Neural cell (in vitro differentiated cells): ENCODE measurements around the gene LRWD1. TPM values are rescaled to one million over a fixed set of nuclear protein-coding genes. Genes with fewer than 3 reads are reported as not detected.

Source experiments
- H2AFZ ChIP-seq: fragments of 200-600, 300-800 bp; sonication (generic), shearing (Covaris generic); 2 replicates; pipeline ENCODE4 v1.6.0; 2014; ENCODE audit warnings: low read depth, mild to moderate bottlenecking, antibody characterized with exemption, low read length, moderate library complexity
- H3F3A ChIP-seq: fragments of 200-600 bp; shearing (Covaris generic); 2 replicates; pipeline ENCODE4 v1.6.1; 2016; ENCODE audit warnings: mild to moderate bottlenecking, moderate library complexity, mixed read lengths, antibody characterized with exemption, low read length; ENCODE audit not compliant: insufficient read depth, poor library complexity, severe bottlenecking
- H3K27ac ChIP-seq: fragments of 200-600, 300-800 bp; sonication (generic), shearing (Covaris generic); 2 replicates; pipeline ENCODE4 v1.5.1; 2014; ENCODE audit warnings: mild to moderate bottlenecking, low read length, moderate library complexity
- H3K27me3 ChIP-seq: fragments of 300-800, 200-600 bp; sonication (generic), shearing (Covaris generic); 2 replicates; pipeline ENCODE4 v1.6.0; 2014; ENCODE audit warnings: mild to moderate bottlenecking, low read depth, low read length, moderate library complexity; ENCODE audit not compliant: insufficient read depth
- H3K36me3 ChIP-seq: fragments of 300-800, 200-600 bp; sonication (generic), shearing (Covaris generic); 2 replicates; pipeline ENCODE4 v1.5.1; 2014; ENCODE audit warnings: mild to moderate bottlenecking, antibody characterized with exemption, low read length, moderate library complexity; ENCODE audit not compliant: insufficient read depth
- H3K4me2 ChIP-seq: fragments of 300-800, 200-600 bp; sonication (generic), shearing (Covaris generic); 2 replicates; pipeline ENCODE4 v1.6.0; 2014; ENCODE audit warnings: mild to moderate bottlenecking, low read length
- H3K4me3 ChIP-seq: fragments of 300-800, 200-600 bp; sonication (generic), shearing (Covaris generic); 2 replicates; pipeline ENCODE4 v1.5.1; 2014; ENCODE audit warnings: mild to moderate bottlenecking, low read length, moderate library complexity
- H3K79me2 ChIP-seq: fragments of 200-600 bp; shearing (Covaris generic); replicated peaks from 2 replicates; pipeline ENCODE4 v1.6.0; 2014; ENCODE audit warnings: mild to moderate bottlenecking, low read length, moderate library complexity; ENCODE audit not compliant: insufficient read depth
- H3K9ac ChIP-seq: fragments of 300-800, 200-600 bp; sonication (generic), shearing (Covaris generic); 2 replicates; pipeline ENCODE4 v1.6.1; 2016; ENCODE audit warnings: mild to moderate bottlenecking, low read length, mixed read lengths
- H3K9me2 ChIP-seq: fragments of 200-600 bp; shearing (Covaris generic); 2 replicates; pipeline ENCODE4 v1.6.1; 2016; ENCODE audit warnings: mild to moderate bottlenecking, low read length, mixed read lengths; ENCODE audit not compliant: insufficient read depth
- H3K9me3 ChIP-seq: fragments of 200-600, 300-800 bp; sonication (generic), shearing (Covaris generic); 2 replicates; pipeline ENCODE4 v1.6.1; 2016; ENCODE audit warnings: mild to moderate bottlenecking, mixed run types, low read length, moderate library complexity, mixed read lengths
- H4K20me1 ChIP-seq: fragments of 200-600 bp; shearing (Covaris generic); 2 replicates; pipeline ENCODE4 v1.6.1; 2016; ENCODE audit warnings: mild to moderate bottlenecking, mixed run types; ENCODE audit not compliant: insufficient read depth
- EP300 ChIP-seq: fragments of 450-650 bp; conservative IDR thresholded peaks from 2 replicates; pipeline ENCODE4 v1.6.1; 2014; ENCODE audit warnings: antibody characterized with exemption, mild to moderate bottlenecking, moderate library complexity; ENCODE audit not compliant: poor library complexity, severe bottlenecking
- EZH2 ChIP-seq: fragments of 200-600, 300-800 bp; shearing (Covaris generic), sonication (generic); IDR thresholded peaks from 2 replicates; pipeline ENCODE4 v1.6.1; 2014; ENCODE audit warnings: antibody characterized with exemption, low read length, borderline replicate concordance, mild to moderate bottlenecking; ENCODE audit not compliant: insufficient read depth, poor library complexity, severe bottlenecking
- MXI1 ChIP-seq: fragments of 450-650 bp; conservative IDR thresholded peaks from 2 replicates; pipeline ENCODE4 v1.6.1; 2014; ENCODE audit warnings: antibody characterized with exemption, mild to moderate bottlenecking; ENCODE audit not compliant: poor library complexity, severe bottlenecking
- POLR2AphosphoS5 ChIP-seq: IDR thresholded peaks from 2 replicates; pipeline ENCODE4 v1.6.1; 2012
- RAD21 ChIP-seq: fragments of 450-650 bp; conservative IDR thresholded peaks from 2 replicates; pipeline ENCODE4 v1.6.1; 2014; ENCODE audit warnings: antibody characterized with exemption, mild to moderate bottlenecking, moderate library complexity
- SMC3 ChIP-seq: fragments of 450-650 bp; conservative IDR thresholded peaks from 2 replicates; pipeline ENCODE4 v1.6.1; 2014; ENCODE audit warnings: antibody characterized with exemption, mild to moderate bottlenecking, moderate library complexity; ENCODE audit not compliant: poor library complexity
- TAF1 ChIP-seq: IDR thresholded peaks from 2 replicates; pipeline ENCODE4 v1.6.1; 2012; ENCODE audit warnings: low read depth
- polyA plus RNA-seq: library from polyadenylated mRNA; depleted of rRNA; stranded (reverse); fragments of >200 nt; gene quantifications from 2 replicates; pipeline ENCODE4 v1.2.3, GENCODE V29; 2014
- TF ChIP-seq, protein P1 (sequence below): IDR thresholded peaks from 2 replicates; pipeline ENCODE4 v1.6.1; 2012; ENCODE audit warnings: borderline replicate concordance
- TF ChIP-seq, protein P2 (sequence below): fragments of 450-650 bp; IDR thresholded peaks from 2 replicates; pipeline ENCODE4 v1.5.1; 2014; ENCODE audit warnings: antibody characterized with exemption, mild to moderate bottlenecking, moderate library complexity; ENCODE audit not compliant: poor library complexity, severe bottlenecking

LRWD1 gene
- polyA plus RNA-seq, 1 donor from 2014 or later = 85.5 TPM

DNA sequence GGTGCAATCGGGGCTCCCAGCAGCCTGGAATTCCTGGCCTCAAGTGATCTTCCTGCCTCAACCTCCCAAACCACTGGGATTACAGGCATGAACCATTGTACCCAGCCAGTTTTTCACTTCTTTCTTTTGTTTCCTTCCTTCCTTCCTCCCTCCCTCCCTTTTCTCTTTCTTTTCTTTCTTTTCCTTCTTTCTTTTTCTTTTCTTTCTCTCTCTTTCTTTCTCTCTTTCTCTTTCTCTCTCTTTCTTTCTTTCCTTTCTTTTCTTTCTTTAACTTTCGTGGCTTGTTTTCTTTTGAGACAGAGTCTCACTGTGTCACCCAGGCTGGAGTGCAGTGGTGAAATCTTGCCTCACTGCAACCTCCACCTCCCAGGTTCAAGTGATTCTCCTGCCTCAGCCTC, 19.1 kb upstream of the LRWD1 start:
- Histone ChIP-seq H3F3A (no peaks in the 10 kb centered on the region), H3K9me2 (no peaks in the 10 kb centered on the region), H3K4me2 (no peak overlapping the region), H3K27me3 (no peaks in the 10 kb centered on the region), H3K79me2 (no peaks in the 10 kb centered on the region), H4K20me1 (no peaks in the 10 kb centered on the region), H3K27ac (no peak overlapping the region), H3K9me3 (no peaks in the 10 kb centered on the region), H3K4me3 (no peak overlapping the region), H3K36me3 (no peaks in the 10 kb centered on the region), H2AFZ (no peak overlapping the region), H3K9ac (no peak overlapping the region)
- TF ChIP-seq TAF1 (no peak), POLR2AphosphoS5 (no peak), EP300 (no peak), EZH2 (no peak)
- TF ChIP-seq, protein P1, sequence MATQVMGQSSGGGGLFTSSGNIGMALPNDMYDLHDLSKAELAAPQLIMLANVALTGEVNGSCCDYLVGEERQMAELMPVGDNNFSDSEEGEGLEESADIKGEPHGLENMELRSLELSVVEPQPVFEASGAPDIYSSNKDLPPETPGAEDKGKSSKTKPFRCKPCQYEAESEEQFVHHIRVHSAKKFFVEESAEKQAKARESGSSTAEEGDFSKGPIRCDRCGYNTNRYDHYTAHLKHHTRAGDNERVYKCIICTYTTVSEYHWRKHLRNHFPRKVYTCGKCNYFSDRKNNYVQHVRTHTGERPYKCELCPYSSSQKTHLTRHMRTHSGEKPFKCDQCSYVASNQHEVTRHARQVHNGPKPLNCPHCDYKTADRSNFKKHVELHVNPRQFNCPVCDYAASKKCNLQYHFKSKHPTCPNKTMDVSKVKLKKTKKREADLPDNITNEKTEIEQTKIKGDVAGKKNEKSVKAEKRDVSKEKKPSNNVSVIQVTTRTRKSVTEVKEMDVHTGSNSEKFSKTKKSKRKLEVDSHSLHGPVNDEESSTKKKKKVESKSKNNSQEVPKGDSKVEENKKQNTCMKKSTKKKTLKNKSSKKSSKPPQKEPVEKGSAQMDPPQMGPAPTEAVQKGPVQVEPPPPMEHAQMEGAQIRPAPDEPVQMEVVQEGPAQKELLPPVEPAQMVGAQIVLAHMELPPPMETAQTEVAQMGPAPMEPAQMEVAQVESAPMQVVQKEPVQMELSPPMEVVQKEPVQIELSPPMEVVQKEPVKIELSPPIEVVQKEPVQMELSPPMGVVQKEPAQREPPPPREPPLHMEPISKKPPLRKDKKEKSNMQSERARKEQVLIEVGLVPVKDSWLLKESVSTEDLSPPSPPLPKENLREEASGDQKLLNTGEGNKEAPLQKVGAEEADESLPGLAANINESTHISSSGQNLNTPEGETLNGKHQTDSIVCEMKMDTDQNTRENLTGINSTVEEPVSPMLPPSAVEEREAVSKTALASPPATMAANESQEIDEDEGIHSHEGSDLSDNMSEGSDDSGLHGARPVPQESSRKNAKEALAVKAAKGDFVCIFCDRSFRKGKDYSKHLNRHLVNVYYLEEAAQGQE = no peak
- TF ChIP-seq, protein P2, sequence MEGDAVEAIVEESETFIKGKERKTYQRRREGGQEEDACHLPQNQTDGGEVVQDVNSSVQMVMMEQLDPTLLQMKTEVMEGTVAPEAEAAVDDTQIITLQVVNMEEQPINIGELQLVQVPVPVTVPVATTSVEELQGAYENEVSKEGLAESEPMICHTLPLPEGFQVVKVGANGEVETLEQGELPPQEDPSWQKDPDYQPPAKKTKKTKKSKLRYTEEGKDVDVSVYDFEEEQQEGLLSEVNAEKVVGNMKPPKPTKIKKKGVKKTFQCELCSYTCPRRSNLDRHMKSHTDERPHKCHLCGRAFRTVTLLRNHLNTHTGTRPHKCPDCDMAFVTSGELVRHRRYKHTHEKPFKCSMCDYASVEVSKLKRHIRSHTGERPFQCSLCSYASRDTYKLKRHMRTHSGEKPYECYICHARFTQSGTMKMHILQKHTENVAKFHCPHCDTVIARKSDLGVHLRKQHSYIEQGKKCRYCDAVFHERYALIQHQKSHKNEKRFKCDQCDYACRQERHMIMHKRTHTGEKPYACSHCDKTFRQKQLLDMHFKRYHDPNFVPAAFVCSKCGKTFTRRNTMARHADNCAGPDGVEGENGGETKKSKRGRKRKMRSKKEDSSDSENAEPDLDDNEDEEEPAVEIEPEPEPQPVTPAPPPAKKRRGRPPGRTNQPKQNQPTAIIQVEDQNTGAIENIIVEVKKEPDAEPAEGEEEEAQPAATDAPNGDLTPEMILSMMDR = no peak

DNA sequence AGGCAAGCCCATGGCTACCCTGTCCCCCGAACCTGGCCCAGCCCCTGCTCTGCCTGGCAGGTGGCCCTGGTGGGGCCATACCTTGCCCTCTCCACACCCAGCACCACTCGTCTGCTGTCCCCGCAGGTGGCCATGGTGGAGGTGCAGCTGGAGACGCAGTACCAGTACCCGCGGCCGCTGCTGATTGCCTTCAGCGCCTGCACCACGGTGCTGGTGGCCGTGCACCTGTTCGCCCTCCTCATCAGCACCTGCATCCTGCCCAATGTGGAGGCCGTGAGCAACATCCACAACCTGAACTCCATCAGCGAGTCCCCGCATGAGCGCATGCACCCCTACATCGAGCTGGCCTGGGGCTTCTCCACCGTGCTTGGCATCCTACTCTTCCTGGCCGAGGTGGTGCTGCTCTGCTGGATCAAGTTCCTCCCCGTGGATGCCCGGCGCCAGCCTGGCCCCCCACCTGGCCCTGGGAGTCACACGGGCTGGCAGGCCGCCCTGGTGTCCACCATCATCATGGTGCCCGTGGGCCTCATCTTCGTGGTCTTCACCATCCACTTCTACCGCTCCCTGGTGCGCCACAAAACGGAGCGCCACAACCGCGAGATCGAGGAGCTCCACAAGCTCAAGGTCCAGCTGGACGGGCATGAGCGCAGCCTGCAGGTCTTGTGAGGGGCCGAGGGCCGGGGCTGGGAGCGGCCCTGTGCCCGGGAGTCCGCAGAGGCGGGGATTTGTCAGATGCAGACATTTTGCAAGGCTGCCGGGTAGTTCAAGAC, 18.2 kb upstream of the LRWD1 start:
- no peaks in the 10 kb centered on the region for H4K20me1 ChIP-seq
- no peaks in the 10 kb centered on the region for H3K27me3 ChIP-seq
- H3K27ac ChIP-seq = no peak overlapping the region
- H2AFZ ChIP-seq = no peak overlapping the region
- no peak for TF ChIP-seq POLR2AphosphoS5
- no peak for TF ChIP-seq MXI1
- no peak for TF ChIP-seq TAF1
- no peak for TF ChIP-seq EP300
- TF ChIP-seq, protein P1 = no peak
- TF ChIP-seq EZH2 = no peak
- no peak for TF ChIP-seq RAD21
- no peak for TF ChIP-seq SMC3
- TF ChIP-seq, protein P2 = no peak
- H3K36me3 ChIP-seq = no peaks in the 10 kb centered on the region
- no peaks in the 10 kb centered on the region for H3K9me3 ChIP-seq
- H3K9ac ChIP-seq = no peak overlapping the region
- H3F3A ChIP-seq = no peaks in the 10 kb centered on the region
- H3K9me2 ChIP-seq = no peaks in the 10 kb centered on the region
- H3K4me2 ChIP-seq = no peak overlapping the region
- no peaks in the 10 kb centered on the region for H3K79me2 ChIP-seq
- H3K4me3 ChIP-seq = no peak overlapping the region
